Testis (tissue), 2 donors: ENCODE results near the gene PPFIA4.

Experiments
- POLR2A ChIP-seq: fragments of 450-650 bp; IDR thresholded peaks from one replicate; pipeline ENCODE4 v1.6.1; 2017; ENCODE audit warnings: antibody characterized with exemption, mild to moderate bottlenecking, moderate library complexity
- TF ChIP-seq, protein P1 (sequence below), 3 experiments: fragments of 450-650 bp in 2 of 3; fragments of 200-600 bp in 1 of 3; sonication (generic) in 1 of 3; IDR thresholded peaks; one replicate each; pipeline ENCODE4 v1.5.1; 2016 to 2019; ENCODE audit warnings: antibody characterized with exemption in 3 of 3, mild to moderate bottlenecking in 2 of 3, moderate library complexity in 1 of 3

DNA sequence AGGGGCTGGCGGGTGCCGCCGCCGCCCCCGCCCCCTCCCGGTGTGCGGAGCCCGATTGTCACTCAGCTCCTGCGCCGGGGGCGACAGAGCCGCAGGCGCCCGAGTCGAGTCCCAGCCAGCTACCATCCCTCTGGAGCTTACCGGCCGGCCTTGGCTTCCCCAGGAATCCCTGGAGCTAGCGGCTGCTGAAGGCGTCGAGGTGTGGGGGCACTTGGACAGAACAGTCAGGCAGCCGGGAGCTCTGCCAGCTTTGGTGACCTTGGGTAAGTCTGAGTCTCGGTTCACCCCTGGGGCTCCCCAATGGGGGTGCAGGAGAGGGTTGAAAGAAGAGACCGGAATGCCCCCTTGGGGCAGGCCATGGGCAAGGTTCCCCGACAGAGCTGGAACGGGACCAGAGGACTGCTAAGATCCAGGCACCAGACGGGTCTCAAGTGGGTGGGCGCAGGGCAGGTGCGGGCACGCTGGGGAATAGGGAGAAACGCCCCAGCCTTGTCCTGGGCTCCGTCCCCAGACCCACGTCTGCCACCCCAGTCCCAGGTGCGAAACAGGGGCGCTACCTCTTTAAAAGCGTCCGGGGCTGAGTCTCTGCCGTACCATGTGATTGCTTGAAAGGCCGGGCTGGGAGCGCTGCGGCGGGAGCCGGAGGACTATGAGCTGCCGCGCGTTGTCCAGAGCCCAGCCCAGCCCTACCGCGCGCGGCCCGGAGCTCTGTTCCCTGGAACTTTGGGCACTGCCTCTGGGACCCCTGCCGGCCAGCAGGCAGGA, 101.6 kb downstream of the PPFIA4 start, which contains the start of gene ADORA1:
- TF ChIP-seq, protein P1, sequence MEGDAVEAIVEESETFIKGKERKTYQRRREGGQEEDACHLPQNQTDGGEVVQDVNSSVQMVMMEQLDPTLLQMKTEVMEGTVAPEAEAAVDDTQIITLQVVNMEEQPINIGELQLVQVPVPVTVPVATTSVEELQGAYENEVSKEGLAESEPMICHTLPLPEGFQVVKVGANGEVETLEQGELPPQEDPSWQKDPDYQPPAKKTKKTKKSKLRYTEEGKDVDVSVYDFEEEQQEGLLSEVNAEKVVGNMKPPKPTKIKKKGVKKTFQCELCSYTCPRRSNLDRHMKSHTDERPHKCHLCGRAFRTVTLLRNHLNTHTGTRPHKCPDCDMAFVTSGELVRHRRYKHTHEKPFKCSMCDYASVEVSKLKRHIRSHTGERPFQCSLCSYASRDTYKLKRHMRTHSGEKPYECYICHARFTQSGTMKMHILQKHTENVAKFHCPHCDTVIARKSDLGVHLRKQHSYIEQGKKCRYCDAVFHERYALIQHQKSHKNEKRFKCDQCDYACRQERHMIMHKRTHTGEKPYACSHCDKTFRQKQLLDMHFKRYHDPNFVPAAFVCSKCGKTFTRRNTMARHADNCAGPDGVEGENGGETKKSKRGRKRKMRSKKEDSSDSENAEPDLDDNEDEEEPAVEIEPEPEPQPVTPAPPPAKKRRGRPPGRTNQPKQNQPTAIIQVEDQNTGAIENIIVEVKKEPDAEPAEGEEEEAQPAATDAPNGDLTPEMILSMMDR (IDR thresholded peaks at IDR 0.05): peak in 2 of 3 experiments; percentile 5 to 13
- no peak for TF ChIP-seq POLR2A
